Forelimb muscle (tissue), 1 donor: ENCODE results near the gene ITSN1. TPM values are rescaled to one million over a fixed set of nuclear protein-coding genes. Genes with fewer than 3 reads are reported as not detected.

ENCODE experiments used
- DNase-seq: peaks from one replicate; pipeline ENCODE4 v3.0.0-alpha.2; 2013; ENCODE audit warnings: low read depth
- polyA plus RNA-seq: library from polyadenylated mRNA; unstranded; fragments of 120-200 nt; gene quantifications from one replicate; pipeline ENCODE4 v1.2.1, GENCODE V29; 2013; ENCODE audit not compliant: insufficient read length

The ITSN1 gene
- polyA plus RNA-seq, 1 donor = 32.7 TPM

GRCh38 chr21:33886321-33886720, 244.0 kb downstream of the ITSN1 start:
- DNase-seq = no peak

- DNase-seq = no peak
These were observed 247.9 kb downstream of the ITSN1 start for GRCh38 chr21:33890187-33890586.

- DNase-seq = no peak
These were observed 250.6 kb downstream of the ITSN1 start for GRCh38 chr21:33892853-33893252.

- DNase-seq = no peak
These were observed 251.6 kb downstream of the ITSN1 start for GRCh38 chr21:33893917-33894316.

GRCh38 chr21:33894736-33895288, 252.5 kb downstream of the ITSN1 start:
- peak; percentile 63 for DNase-seq

- no peak for DNase-seq
These were observed 253.1 kb downstream of the ITSN1 start for GRCh38 chr21:33895356-33895755.

- no peak for DNase-seq
These were observed 254.4 kb downstream of the ITSN1 start for GRCh38 chr21:33896691-33897090.

- no peak for DNase-seq
These were observed 254.8 kb downstream of the ITSN1 start for GRCh38 chr21:33897098-33897497.

GRCh38 chr21:33897739-33898138, 255.4 kb downstream of the ITSN1 start:
- DNase-seq = no peak

- DNase-seq = no peak
These were observed 256.3 kb downstream of the ITSN1 start for GRCh38 chr21:33898586-33898985.

GRCh38 chr21:33899199-33899598, 256.9 kb downstream of the ITSN1 start:
- DNase-seq = no peak

- no peak for DNase-seq
These were observed 259.3 kb downstream of the ITSN1 start for GRCh38 chr21:33901412-33902288.

- no peak for DNase-seq
These were observed 260.0 kb downstream of the ITSN1 start for GRCh38 chr21:33902349-33902748.

- DNase-seq = no peak
These were observed 261.7 kb downstream of the ITSN1 start for GRCh38 chr21:33904041-33904440.

- DNase-seq = no peak
These were observed 266.5 kb downstream of the ITSN1 start for GRCh38 chr21:33908760-33909159.

GRCh38 chr21:33909756-33910155, 267.5 kb downstream of the ITSN1 start:
- DNase-seq = no peak

- DNase-seq = no peak
These were observed 271.9 kb downstream of the ITSN1 start for GRCh38 chr21:33914188-33914587.

- peak; percentile 98 for DNase-seq
These were observed 273.3 kb downstream of the ITSN1 start, which contains the start of gene ATP5PO for GRCh38 chr21:33915368-33916199. Gene ATP5PO (minus strand): TSS chr21:33915804. CDS start chr21:33915763, 41 bp downstream.

GRCh38 chr21:33916200-33916567, 273.9 kb downstream of the ITSN1 start:
- DNase-seq = no peak

- DNase-seq = no peak
These were observed 275.1 kb downstream of the ITSN1 start for GRCh38 chr21:33917421-33917820.

- DNase-seq = peak; percentile 61
These were observed 281.9 kb downstream of the ITSN1 start for GRCh38 chr21:33924079-33924765.

- DNase-seq = no peak
These were observed 282.4 kb downstream of the ITSN1 start for GRCh38 chr21:33924766-33925100.
